HG03432 (cell line): Measurements from ENCODE around the gene LAS1L.
A peak's percentile ranks its signal among the peaks of the same experiment; 100 is the strongest.
"Not testable (repeated sequence)": the region's sequence is repeated elsewhere in the genome, so short reads cannot be mapped to it uniquely, and the experiment has no call there.

ENCODE experiments used
- ATAC-seq: cut with Tn5 transposase; IDR thresholded peaks from one replicate; pipeline ENCODE4 v1.9.1; 2021; ENCODE audit warnings: mild to moderate bottlenecking, moderate library complexity; ENCODE audit not compliant: unreplicated experiment

LAS1L gene

GRCh38 chrX:65534450-65535292 lies at the start of gene LAS1L:
TSS of gene LAS1L (minus strand) at chrX:65534787. CDS start at chrX:65534715, 72 bp downstream.
- ATAC-seq = peak; percentile 100

- no peak for ATAC-seq
Measured at GRCh38 chrX:65582450-65583082, 48.0 kb upstream of the LAS1L start.

GRCh38 chrX:65581661-65582339 lies 47.2 kb upstream of the LAS1L start:
- peak; percentile 83 for ATAC-seq

GRCh38 chrX:65578346-65578745 lies 43.8 kb upstream of the LAS1L start:
- no peak for ATAC-seq

- ATAC-seq = peak; percentile 51
Measured at GRCh38 chrX:65576160-65576559, 41.6 kb upstream of the LAS1L start.

GRCh38 chrX:65575022-65575421 lies 40.4 kb upstream of the LAS1L start:
- no peak for ATAC-seq

- ATAC-seq = no peak
Measured at GRCh38 chrX:65574356-65574755, 39.8 kb upstream of the LAS1L start.

GRCh38 chrX:65572971-65573370 lies 38.4 kb upstream of the LAS1L start:
- no peak for ATAC-seq

GRCh38 chrX:65562850-65563249 lies 28.3 kb upstream of the LAS1L start:
- not testable (repeated sequence) for ATAC-seq

- ATAC-seq = no peak
Measured at GRCh38 chrX:65551489-65552339, 17.1 kb upstream of the LAS1L start.

GRCh38 chrX:65551086-65551485 lies 16.5 kb upstream of the LAS1L start:
- ATAC-seq = no peak

GRCh38 chrX:65545456-65545855 lies 10.9 kb upstream of the LAS1L start:
- no peak for ATAC-seq

- no peak for ATAC-seq
Measured at GRCh38 chrX:65537229-65537628, 2.6 kb upstream of the LAS1L start.

- no peak for ATAC-seq
Measured at GRCh38 chrX:65536291-65536690, 1.7 kb upstream of the LAS1L start.

GRCh38 chrX:65532016-65532415 lies 2.6 kb downstream of the LAS1L start:
- no peak for ATAC-seq

GRCh38 chrX:65528705-65529340 lies 5.8 kb downstream of the LAS1L start:
- peak; percentile 77 for ATAC-seq

- no peak for ATAC-seq
Measured at GRCh38 chrX:65528293-65528692, 6.3 kb downstream of the LAS1L start.

GRCh38 chrX:65524139-65524538 lies 10.4 kb downstream of the LAS1L start:
- no peak for ATAC-seq

- no peak for ATAC-seq
Measured at GRCh38 chrX:65522739-65523372, 11.7 kb downstream of the LAS1L start.

GRCh38 chrX:65519530-65519929 lies 15.1 kb downstream of the LAS1L start:
- ATAC-seq = not testable (repeated sequence)
